ENCODE measurements around the gene FAM13A.

Gene FAM13A

GRCh38 chr4:88812420-88812819, 244.6 kb downstream of the FAM13A start:
- no peak for TF ChIP-seq Cebpa-rat (IDR thresholded peaks at IDR 0.05)
- no peaks in the 10 kb centered on the region for H3K27me3 ChIP-seq
- H3K4me2 ChIP-seq, result no peak overlapping the region

GRCh38 chr4:88811904-88812303, 245.1 kb downstream of the FAM13A start:
- Histone ChIP-seq H3K4me2 (no peak overlapping the region), H3K36me3 (no peaks in the 10 kb centered on the region), H3K27ac (no peak overlapping the region), H3K4me1 (no peaks in the 10 kb centered on the region), H3K27me3 (no peaks in the 10 kb centered on the region), H3K9me3 (no peaks in the 10 kb centered on the region), H4K20me1 (no peaks in the 10 kb centered on the region), H3K4me3 (no peak overlapping the region), H3K9ac (no peak overlapping the region)
- TF ChIP-seq Cebpa-rat (IDR thresholded peaks at IDR 0.05), result no peak

More at GRCh38 chr4:88812420-88812819, 244.6 kb downstream of the FAM13A start:
- Histone ChIP-seq H3K9ac (no peak overlapping the region), H3K9me3 (no peaks in the 10 kb centered on the region), H3K4me3 (no peak overlapping the region), H3K36me3 (no peaks in the 10 kb centered on the region), H3K4me1 (no peaks in the 10 kb centered on the region), H4K20me1 (no peaks in the 10 kb centered on the region), H3K27ac (no peak overlapping the region)

GRCh38 chr4:88810325-88810724, 246.7 kb downstream of the FAM13A start:
- H4K20me1 ChIP-seq, result no peaks in the 10 kb centered on the region
- H3K36me3 ChIP-seq, result no peaks in the 10 kb centered on the region
- H3K27me3 ChIP-seq, result no peaks in the 10 kb centered on the region
- H3K4me2 ChIP-seq, result no peak overlapping the region
- H3K9ac ChIP-seq, result no peak overlapping the region
- no peaks in the 10 kb centered on the region for H3K9me3 ChIP-seq
- no peak overlapping the region for H3K4me3 ChIP-seq
- H3K4me1 ChIP-seq, result no peaks in the 10 kb centered on the region
- no peak for TF ChIP-seq Cebpa-rat (IDR thresholded peaks at IDR 0.05)
- no peak overlapping the region for H3K27ac ChIP-seq

GRCh38 chr4:88809576-88810219, 247.3 kb downstream of the FAM13A start:
- H3K4me3 ChIP-seq, result no peak overlapping the region
- TF ChIP-seq Cebpa-rat (IDR thresholded peaks at IDR 0.05), result no peak
- H3K4me1 ChIP-seq, result no peaks in the 10 kb centered on the region
- H3K36me3 ChIP-seq, result no peaks in the 10 kb centered on the region
- no peak overlapping the region for H3K4me2 ChIP-seq
- H3K9ac ChIP-seq, result no peak overlapping the region
- no peak overlapping the region for H3K27ac ChIP-seq
- no peaks in the 10 kb centered on the region for H3K27me3 ChIP-seq
- H3K9me3 ChIP-seq, result no peaks in the 10 kb centered on the region
- no peaks in the 10 kb centered on the region for H4K20me1 ChIP-seq

GRCh38 chr4:88809101-88809500, 247.9 kb downstream of the FAM13A start:
- no peaks in the 10 kb centered on the region for H3K4me1 ChIP-seq
- TF ChIP-seq Cebpa-rat (IDR thresholded peaks at IDR 0.05), result no peak
- H3K9ac ChIP-seq, result no peak overlapping the region
- H4K20me1 ChIP-seq, result no peaks in the 10 kb centered on the region
- no peak overlapping the region for H3K27ac ChIP-seq
- no peak overlapping the region for H3K4me3 ChIP-seq
- H3K4me2 ChIP-seq, result no peak overlapping the region
- H3K27me3 ChIP-seq, result no peaks in the 10 kb centered on the region
- H3K9me3 ChIP-seq, result no peaks in the 10 kb centered on the region
- no peaks in the 10 kb centered on the region for H3K36me3 ChIP-seq

GRCh38 chr4:88807499-88807898, 249.5 kb downstream of the FAM13A start:
- TF ChIP-seq Cebpa-rat (IDR thresholded peaks at IDR 0.05), result no peak
- Histone ChIP-seq H3K4me3 (no peak overlapping the region), H3K4me1 (no peaks in the 10 kb centered on the region), H3K27me3 (no peaks in the 10 kb centered on the region), H3K27ac (no peak overlapping the region), H3K9ac (no peak overlapping the region), H4K20me1 (no peaks in the 10 kb centered on the region), H3K4me2 (no peak overlapping the region), H3K9me3 (no peaks in the 10 kb centered on the region), H3K36me3 (no peaks in the 10 kb centered on the region)

- H3K9me3 ChIP-seq, result no peaks in the 10 kb centered on the region
- no peaks in the 10 kb centered on the region for H3K4me1 ChIP-seq
- H3K4me3 ChIP-seq, result no peak overlapping the region
- H3K36me3 ChIP-seq, result no peaks in the 10 kb centered on the region
- H3K27ac ChIP-seq, result no peak overlapping the region
- no peak overlapping the region for H3K4me2 ChIP-seq
- H3K9ac ChIP-seq, result no peak overlapping the region
- H3K27me3 ChIP-seq, result no peaks in the 10 kb centered on the region
- no peaks in the 10 kb centered on the region for H4K20me1 ChIP-seq
- no peak for TF ChIP-seq Cebpa-rat (IDR thresholded peaks at IDR 0.05)
Measured at GRCh38 chr4:88804234-88804633, 252.8 kb downstream of the FAM13A start.

- no peak overlapping the region for H3K9ac ChIP-seq
- no peak overlapping the region for H3K4me3 ChIP-seq
- TF ChIP-seq Cebpa-rat (IDR thresholded peaks at IDR 0.05), result no peak
- no peaks in the 10 kb centered on the region for H4K20me1 ChIP-seq
- H3K36me3 ChIP-seq, result no peaks in the 10 kb centered on the region
- no peaks in the 10 kb centered on the region for H3K4me1 ChIP-seq
- H3K27ac ChIP-seq, result no peak overlapping the region
- H3K9me3 ChIP-seq, result no peaks in the 10 kb centered on the region
- no peaks in the 10 kb centered on the region for H3K27me3 ChIP-seq
- H3K4me2 ChIP-seq, result no peak overlapping the region
Measured at GRCh38 chr4:88803600-88804096, 253.3 kb downstream of the FAM13A start.

GRCh38 chr4:88802585-88803286, 254.2 kb downstream of the FAM13A start:
- no peak overlapping the region for H3K27ac ChIP-seq
- no peaks in the 10 kb centered on the region for H3K9me3 ChIP-seq
- H3K4me3 ChIP-seq, result no peak overlapping the region
- no peaks in the 10 kb centered on the region for H3K27me3 ChIP-seq
- no peaks in the 10 kb centered on the region for H3K4me1 ChIP-seq
- no peak overlapping the region for H3K4me2 ChIP-seq
- no peak overlapping the region for H3K9ac ChIP-seq
- TF ChIP-seq Cebpa-rat (IDR thresholded peaks at IDR 0.05), result no peak
- no peaks in the 10 kb centered on the region for H4K20me1 ChIP-seq
- no peaks in the 10 kb centered on the region for H3K36me3 ChIP-seq

- Histone ChIP-seq H3K36me3 (no peaks in the 10 kb centered on the region), H3K9me3 (no peaks in the 10 kb centered on the region), H3K4me2 (no peak overlapping the region), H3K27me3 (no peaks in the 10 kb centered on the region), H4K20me1 (no peaks in the 10 kb centered on the region), H3K4me3 (no peak overlapping the region), H3K4me1 (no peaks in the 10 kb centered on the region), H3K27ac (no peak overlapping the region), H3K9ac (no peak overlapping the region)
- TF ChIP-seq Cebpa-rat (IDR thresholded peaks at IDR 0.05), result no peak
Measured at GRCh38 chr4:88802138-88802537, 254.8 kb downstream of the FAM13A start.

All from BLaER1 (cell line).